ENCODE data around the gene ITIH5. TPM values are rescaled to one million over a fixed set of nuclear protein-coding genes. Genes with fewer than 3 reads are reported as not detected.

The ITIH5 gene
- total and polyA plus RNA-seq, 9 of the 15 experiments (the other 6 are each of a cell fraction or from before 2014, with no cell fraction given) = 0.52 to 4.5 (median 2.6) TPM

DNA sequence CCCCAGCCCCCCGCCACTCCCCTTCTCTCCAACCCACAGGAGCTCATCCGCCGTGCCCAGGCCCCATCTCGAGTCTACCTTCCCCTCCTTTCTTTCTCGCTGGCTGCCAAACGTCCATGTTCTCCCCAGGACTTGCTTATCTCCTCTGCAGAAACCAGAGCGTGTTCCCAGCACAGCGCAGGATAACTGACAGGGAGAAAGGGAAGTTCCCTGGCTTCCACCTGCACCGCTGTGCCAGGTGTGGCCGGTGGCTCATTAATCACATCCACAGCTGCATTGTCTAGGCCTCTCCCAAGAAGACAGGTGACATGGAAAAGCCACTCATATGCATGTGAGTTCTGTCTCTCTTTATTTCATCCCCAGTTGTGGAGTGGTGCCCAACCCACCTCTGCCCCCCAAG is 113.2 kb downstream of the ITIH5 start:
- Histone ChIP-seq H3K27ac (ENCODE audit: extremely low read depth, low read depth, low read length) (no peak overlapping the region), H3K27me3 (ENCODE audit: control insufficient read depth in 2 of 2, insufficient read depth in 2 of 2, low read length in 2 of 2) (peaks cover 14 to 37% of the 10 kb centered on the region in 2 experiments; a peak in 4 of 5 replicates), H3K36me3 (ENCODE audit: control insufficient read depth, insufficient read depth, low read length) (no peaks in the 10 kb centered on the region), H4K20me1 (replicated peaks; ENCODE audit: control insufficient read depth, insufficient read depth, low read length) (no peaks in the 10 kb centered on the region; the same call in 1 of the 2 replicates), H3K79me2 (ENCODE audit: control insufficient read depth, insufficient read depth, low read length) (no peaks in the 10 kb centered on the region), H3K4me1 (replicated peaks in 1 of 2; ENCODE audit: control insufficient read depth in 2 of 2, insufficient read depth in 2 of 2, low read length in 2 of 2) (no peaks in the 10 kb centered on the region), H3K4me2 (ENCODE audit: insufficient read depth, low read length) (no peak overlapping the region), H3K9me1 (ENCODE audit: control insufficient read depth, insufficient read depth, low read length) (no peaks in the 10 kb centered on the region), H3K9me3 (replicated peaks; ENCODE audit: control insufficient read depth, insufficient read depth, low read depth, low read length) (no peaks in the 10 kb centered on the region), H2AFZ (ENCODE audit: low read depth, low read length) (no peak overlapping the region), H3K9ac (ENCODE audit: insufficient read depth in 1 of 2, low read depth in 2 of 2, low read length in 2 of 2) (no peak overlapping the region), H3K4me3 (no peak overlapping the region)
- DNase-seq (ENCODE audit: extremely low read depth in 1 of 4, low spot score in 3 of 4) (no peak), ATAC-seq (no peak), FAIRE-seq (no peak)
- 0% methylated on average over 10 of the region's 10 CpGs for WGBS (ENCODE audit: insufficient coverage, low coverage, missing lambda C conversion rate)
- ChIA-PET CTCF (ENCODE audit: low intra/inter-chr PET ratio) (no interaction called here), POLR2A (interaction anchor here (0.6 kb wide), 1 partner anchor 1045 kb away, joined by 5 read pairs; no protein-coding TSS in a partner anchor)
- intact Hi-C loops (cut with micrococcal nuclease) (no loop called here), in situ Hi-C loops (cut with MboI) (no loop called here)
- no TSS peak for BruUV-seq (replicated peaks)
- TF ChIP-seq PCBP2 (IDR thresholded peaks at IDR 0.05; ENCODE audit: low read depth, low read length, poor library complexity, severe bottlenecking) = no peak
- no peak for TF ChIP-seq CGGBP1 (CRISPR knock-in tag; IDR thresholded peaks at IDR 0.05)
- TF ChIP-seq ILF3 (IDR thresholded peaks at IDR 0.05; ENCODE audit: borderline replicate concordance) = no peak
- no peak for TF ChIP-seq HSF4 (CRISPR knock-in tag; IDR thresholded peaks at IDR 0.05; ENCODE audit: borderline replicate concordance)
- TF ChIP-seq, protein P1, sequence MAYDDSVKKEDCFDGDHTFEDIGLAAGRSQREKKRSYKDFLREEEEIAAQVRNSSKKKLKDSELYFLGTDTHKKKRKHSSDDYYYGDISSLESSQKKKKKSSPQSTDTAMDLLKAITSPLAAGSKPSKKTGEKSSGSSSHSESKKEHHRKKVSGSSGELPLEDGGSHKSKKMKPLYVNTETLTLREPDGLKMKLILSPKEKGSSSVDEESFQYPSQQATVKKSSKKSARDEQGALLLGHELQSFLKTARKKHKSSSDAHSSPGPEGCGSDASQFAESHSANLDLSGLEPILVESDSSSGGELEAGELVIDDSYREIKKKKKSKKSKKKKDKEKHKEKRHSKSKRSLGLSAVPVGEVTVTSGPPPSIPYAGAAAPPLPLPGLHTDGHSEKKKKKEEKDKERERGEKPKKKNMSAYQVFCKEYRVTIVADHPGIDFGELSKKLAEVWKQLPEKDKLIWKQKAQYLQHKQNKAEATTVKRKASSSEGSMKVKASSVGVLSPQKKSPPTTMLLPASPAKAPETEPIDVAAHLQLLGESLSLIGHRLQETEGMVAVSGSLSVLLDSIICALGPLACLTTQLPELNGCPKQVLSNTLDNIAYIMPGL (CRISPR knock-in tag; IDR thresholded peaks at IDR 0.05) = no peak
- TF ChIP-seq FOXM1 (IDR thresholded peaks at IDR 0.05; ENCODE audit: low read depth) = no peak
- TF ChIP-seq FOXM1 (CRISPR knock-in tag; IDR thresholded peaks at IDR 0.05; ENCODE audit: low read depth) = no peak
- TF ChIP-seq TBP (optimal IDR thresholded peaks at IDR 0.05; ENCODE audit: low read depth, low read length) = no peak
- no peak for TF ChIP-seq ZNF134 (CRISPR knock-in tag; conservative IDR thresholded peaks at IDR 0.05)
- TF ChIP-seq MED1 (CRISPR knock-in tag; IDR thresholded peaks at IDR 0.05; ENCODE audit: borderline replicate concordance) = no peak
- TF ChIP-seq ZNF318 (IDR thresholded peaks at IDR 0.05; ENCODE audit: borderline replicate concordance in 1 of 2, low read depth in 1 of 2) = no peak
